ENCODE data around the gene NFIC. TPM values are rescaled to one million over a fixed set of nuclear protein-coding genes. Genes with fewer than 3 reads are reported as not detected.

NFIC gene
- total RNA-seq, 1 donor from 2014 or later: 194 TPM

- Histone ChIP-seq H3K27me3 (no peaks in the 10 kb centered on the region), H3K27ac (no peak overlapping the region), H3K36me3 (peaks cover 10 to 12% of the 10 kb centered on the region in 2 donors), H3K4me3 (no peak overlapping the region), H3K9me3 (no peaks in the 10 kb centered on the region), H3K4me1 (peaks cover 3 to 22% of the 10 kb centered on the region in 2 donors)
- no peak for DNase-seq (ENCODE audit: low spot score in 2 of 2)
- intact Hi-C loops (cut with DNase I): no loop called here
- TF ChIP-seq, protein P1, sequence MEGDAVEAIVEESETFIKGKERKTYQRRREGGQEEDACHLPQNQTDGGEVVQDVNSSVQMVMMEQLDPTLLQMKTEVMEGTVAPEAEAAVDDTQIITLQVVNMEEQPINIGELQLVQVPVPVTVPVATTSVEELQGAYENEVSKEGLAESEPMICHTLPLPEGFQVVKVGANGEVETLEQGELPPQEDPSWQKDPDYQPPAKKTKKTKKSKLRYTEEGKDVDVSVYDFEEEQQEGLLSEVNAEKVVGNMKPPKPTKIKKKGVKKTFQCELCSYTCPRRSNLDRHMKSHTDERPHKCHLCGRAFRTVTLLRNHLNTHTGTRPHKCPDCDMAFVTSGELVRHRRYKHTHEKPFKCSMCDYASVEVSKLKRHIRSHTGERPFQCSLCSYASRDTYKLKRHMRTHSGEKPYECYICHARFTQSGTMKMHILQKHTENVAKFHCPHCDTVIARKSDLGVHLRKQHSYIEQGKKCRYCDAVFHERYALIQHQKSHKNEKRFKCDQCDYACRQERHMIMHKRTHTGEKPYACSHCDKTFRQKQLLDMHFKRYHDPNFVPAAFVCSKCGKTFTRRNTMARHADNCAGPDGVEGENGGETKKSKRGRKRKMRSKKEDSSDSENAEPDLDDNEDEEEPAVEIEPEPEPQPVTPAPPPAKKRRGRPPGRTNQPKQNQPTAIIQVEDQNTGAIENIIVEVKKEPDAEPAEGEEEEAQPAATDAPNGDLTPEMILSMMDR (IDR thresholded peaks at IDR 0.05): no peak
Measured at GRCh38 chr19:3411636-3412035, 45.3 kb downstream of the NFIC start.

DNA sequence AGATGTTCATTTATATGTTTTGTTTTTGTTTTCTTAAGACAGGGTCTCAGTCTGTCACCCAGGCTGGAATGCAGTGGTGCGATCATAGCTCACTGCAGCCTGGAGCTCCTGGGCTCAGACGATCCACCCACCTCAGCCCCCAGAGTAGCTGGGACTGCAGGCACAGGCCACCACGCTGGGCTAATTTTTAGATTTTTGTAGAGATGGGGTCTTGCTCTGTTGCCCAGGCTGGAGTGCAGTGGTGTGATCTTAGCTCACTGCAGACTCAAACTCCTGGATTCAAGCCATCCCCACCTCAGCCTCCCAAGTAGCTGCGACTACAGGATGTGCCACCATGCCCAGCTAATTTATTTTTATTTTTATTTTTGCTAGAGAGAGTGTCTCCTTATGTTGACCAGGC, 45.7 kb downstream of the NFIC start:
- TF ChIP-seq, protein P1 (IDR thresholded peaks at IDR 0.05): no peak
- H3K27ac ChIP-seq: no peak overlapping the region

GRCh38 chr19:3413796-3414327, 47.5 kb downstream of the NFIC start:
- TF ChIP-seq, protein P1 (IDR thresholded peaks at IDR 0.05): no peak
- Histone ChIP-seq H3K27me3 (no peaks in the 10 kb centered on the region), H3K4me3 (no peak overlapping the region), H3K9me3 (no peaks in the 10 kb centered on the region), H3K27ac (peak overlapping the region; percentile 0 to 4), H3K4me1 (peaks cover 0 to 6% of the 10 kb centered on the region in 2 donors), H3K36me3 (peaks cover 10 to 12% of the 10 kb centered on the region in 2 donors)
- intact Hi-C loops (cut with DNase I): no loop called here
- no peak for DNase-seq (ENCODE audit: low spot score in 2 of 2)

More for the DNA sequence above, 45.7 kb downstream of the NFIC start:
- intact Hi-C loops (cut with DNase I): no loop called here
- DNase-seq (ENCODE audit: low spot score in 2 of 2): no peak
- Histone ChIP-seq H3K4me3 (no peak overlapping the region), H3K27me3 (no peaks in the 10 kb centered on the region), H3K9me3 (no peaks in the 10 kb centered on the region), H3K4me1 (peaks cover 3 to 22% of the 10 kb centered on the region in 2 donors), H3K36me3 (peaks cover 10 to 12% of the 10 kb centered on the region in 2 donors)

- H3K4me1 ChIP-seq: no peaks in the 10 kb centered on the region
- H3K4me3 ChIP-seq: no peak overlapping the region
- no peaks in the 10 kb centered on the region for H3K27me3 ChIP-seq
- H3K9me3 ChIP-seq: no peaks in the 10 kb centered on the region
- H3K27ac ChIP-seq: no peak overlapping the region
- peaks cover 10 to 12% of the 10 kb centered on the region in 2 donors for H3K36me3 ChIP-seq
- TF ChIP-seq, protein P1 (IDR thresholded peaks at IDR 0.05): no peak
- DNase-seq (ENCODE audit: low spot score in 2 of 2): no peak
- intact Hi-C loops (cut with DNase I): no loop called here
Measured at GRCh38 chr19:3415695-3416094, 49.3 kb downstream of the NFIC start.

- no peaks in the 10 kb centered on the region for H3K9me3 ChIP-seq
- no peak for DNase-seq (ENCODE audit: low spot score in 2 of 2)
- no peak overlapping the region for H3K4me3 ChIP-seq
- H3K36me3 ChIP-seq: peaks cover 3 to 12% of the 10 kb centered on the region in 2 donors
- no peak overlapping the region for H3K27ac ChIP-seq
- intact Hi-C loops (cut with DNase I): no loop called here
- H3K27me3 ChIP-seq: no peaks in the 10 kb centered on the region
- TF ChIP-seq, protein P1 (IDR thresholded peaks at IDR 0.05): no peak
- H3K4me1 ChIP-seq: peaks cover 3 to 12% of the 10 kb centered on the region in 2 donors
Measured at GRCh38 chr19:3420244-3420755, 53.9 kb downstream of the NFIC start.

All from ascending aorta (tissue), 2 donors.